ENCODE measurements around the gene DDI1. TPM values are rescaled to one million over a fixed set of nuclear protein-coding genes. Genes with fewer than 3 reads are reported as not detected.

DDI1 gene
- total and polyA plus RNA-seq, 10 of the 15 experiments (the other 5 are each of a cell fraction or from before 2014, with no cell fraction given): not detected

- TF ChIP-seq NR2C2 (IDR thresholded peaks at IDR 0.05; ENCODE audit: borderline replicate concordance, control insufficient read depth, insufficient read length, low read depth) (no peak), YBX1 (IDR thresholded peaks at IDR 0.05) (no peak), KAT2A (conservative IDR thresholded peaks at IDR 0.05; ENCODE audit: control insufficient read depth, low read depth, low read length) (no peak), EED (IDR thresholded peaks at IDR 0.05; ENCODE audit: low read depth) (no peak), FOS (IDR thresholded peaks at IDR 0.05; ENCODE audit: borderline replicate concordance, extremely low read depth, insufficient read length) (no peak), CBFB (IDR thresholded peaks at IDR 0.05; ENCODE audit: low read depth) (no peak), SREBF1 (IDR thresholded peaks at IDR 0.05; ENCODE audit: low read length) (no peak)
- TF ChIP-seq, protein P1, sequence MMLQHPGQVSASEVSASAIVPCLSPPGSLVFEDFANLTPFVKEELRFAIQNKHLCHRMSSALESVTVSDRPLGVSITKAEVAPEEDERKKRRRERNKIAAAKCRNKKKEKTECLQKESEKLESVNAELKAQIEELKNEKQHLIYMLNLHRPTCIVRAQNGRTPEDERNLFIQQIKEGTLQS (IDR thresholded peaks at IDR 0.05; ENCODE audit: borderline replicate concordance, extremely low read depth, low read depth, low read length): no peak
- TF ChIP-seq, protein P2, sequence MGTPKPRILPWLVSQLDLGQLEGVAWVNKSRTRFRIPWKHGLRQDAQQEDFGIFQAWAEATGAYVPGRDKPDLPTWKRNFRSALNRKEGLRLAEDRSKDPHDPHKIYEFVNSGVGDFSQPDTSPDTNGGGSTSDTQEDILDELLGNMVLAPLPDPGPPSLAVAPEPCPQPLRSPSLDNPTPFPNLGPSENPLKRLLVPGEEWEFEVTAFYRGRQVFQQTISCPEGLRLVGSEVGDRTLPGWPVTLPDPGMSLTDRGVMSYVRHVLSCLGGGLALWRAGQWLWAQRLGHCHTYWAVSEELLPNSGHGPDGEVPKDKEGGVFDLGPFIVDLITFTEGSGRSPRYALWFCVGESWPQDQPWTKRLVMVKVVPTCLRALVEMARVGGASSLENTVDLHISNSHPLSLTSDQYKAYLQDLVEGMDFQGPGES (IDR thresholded peaks at IDR 0.05): no peak
These were observed 41.9 kb upstream of the DDI1 start (continued) for GRCh38 chr11:103994518-103994917.

DNA sequence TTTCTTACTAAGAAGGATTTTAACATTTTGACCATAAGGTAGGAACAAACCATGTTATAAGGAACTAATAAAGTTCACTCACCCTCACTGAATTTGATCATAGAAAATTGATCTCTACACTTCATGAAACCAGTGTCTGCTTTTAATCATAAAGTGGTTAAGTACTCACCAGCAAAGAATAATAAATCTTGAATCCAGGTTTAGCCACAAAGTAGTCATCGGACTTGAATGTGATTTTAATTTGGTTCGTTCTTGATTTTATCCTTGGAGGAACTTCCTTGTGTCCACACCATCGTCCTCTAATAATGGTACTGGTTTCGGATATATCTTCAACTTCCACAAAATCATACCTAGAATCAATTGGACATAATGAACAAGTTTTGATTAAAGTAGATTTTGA is 40.5 kb upstream of the DDI1 start:
- in situ Hi-C loops (cut with MboI): no loop called here
- no peak for ATAC-seq
- no peak for DNase-seq (ENCODE audit: low read depth, low spot score)
- H3K4me2 ChIP-seq (ENCODE audit: control insufficient read depth, insufficient read depth): no peak overlapping the region
- FAIRE-seq: no peak
- ChIA-PET CTCF (no interaction called here), POLR2A (no interaction called here), SMC1A (ENCODE audit: uncharacterized antibody, unreplicated experiment) (interaction anchor here (2.8 kb wide), 1 partner anchor 9 kb away, joined by 12 read pairs; no protein-coding TSS in a partner anchor), RAD21 (ENCODE audit: unreplicated experiment) (no interaction called here)
- intact Hi-C loops (cut with micrococcal nuclease; ENCODE audit: unreplicated experiment): no loop called here
- H3K79me2 ChIP-seq (ENCODE audit: control insufficient read depth, insufficient read depth, low read length): no peaks in the 10 kb centered on the region
- no peaks in the 10 kb centered on the region for H3K9me3 ChIP-seq (replicated peaks; ENCODE audit: control insufficient read depth, insufficient read depth, low read length)
- 71% methylated on average over 4 of the region's 4 CpGs for WGBS (ENCODE audit: insufficient coverage, insufficient replicate concordance, low lambda C conversion rate, missing lambda C conversion rate)
- TF ChIP-seq NFYA (IDR thresholded peaks at IDR 0.05; ENCODE audit: borderline replicate concordance, low read depth, low read length) (no peak), SUZ12 (IDR thresholded peaks at IDR 0.05; ENCODE audit: unreplicated experiment) (no peak)
- TF ChIP-seq, protein P3, sequence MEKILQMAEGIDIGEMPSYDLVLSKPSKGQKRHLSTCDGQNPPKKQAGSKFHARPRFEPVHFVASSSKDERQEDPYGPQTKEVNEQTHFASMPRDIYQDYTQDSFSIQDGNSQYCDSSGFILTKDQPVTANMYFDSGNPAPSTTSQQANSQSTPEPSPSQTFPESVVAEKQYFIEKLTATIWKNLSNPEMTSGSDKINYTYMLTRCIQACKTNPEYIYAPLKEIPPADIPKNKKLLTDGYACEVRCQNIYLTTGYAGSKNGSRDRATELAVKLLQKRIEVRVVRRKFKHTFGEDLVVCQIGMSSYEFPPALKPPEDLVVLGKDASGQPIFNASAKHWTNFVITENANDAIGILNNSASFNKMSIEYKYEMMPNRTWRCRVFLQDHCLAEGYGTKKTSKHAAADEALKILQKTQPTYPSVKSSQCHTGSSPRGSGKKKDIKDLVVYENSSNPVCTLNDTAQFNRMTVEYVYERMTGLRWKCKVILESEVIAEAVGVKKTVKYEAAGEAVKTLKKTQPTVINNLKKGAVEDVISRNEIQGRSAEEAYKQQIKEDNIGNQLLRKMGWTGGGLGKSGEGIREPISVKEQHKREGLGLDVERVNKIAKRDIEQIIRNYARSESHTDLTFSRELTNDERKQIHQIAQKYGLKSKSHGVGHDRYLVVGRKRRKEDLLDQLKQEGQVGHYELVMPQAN (conservative IDR thresholded peaks at IDR 0.05): no peak
- no peaks in the 10 kb centered on the region for H4K20me1 ChIP-seq (ENCODE audit: control insufficient read depth, insufficient read depth)
- H3K9ac ChIP-seq (ENCODE audit: control insufficient read depth, insufficient read depth, low read length): no peak overlapping the region
- H3K4me1 ChIP-seq (ENCODE audit: control insufficient read depth, insufficient read depth, low read length): no peaks in the 10 kb centered on the region
- H3K27ac ChIP-seq (ENCODE audit: control insufficient read depth, insufficient read depth): no peak overlapping the region
- no peak overlapping the region for H2AFZ ChIP-seq (ENCODE audit: control insufficient read depth, low read depth, low read length)
- no peaks in the 10 kb centered on the region for H3K36me3 ChIP-seq (ENCODE audit: control insufficient read depth in 2 of 2, insufficient read depth in 2 of 2, low read length in 1 of 2)
- no TSS peak for BruUV-seq (replicated peaks)
- no peak overlapping the region for H3K4me3 ChIP-seq
- H3K27me3 ChIP-seq (replicated peaks in 1 of 2; ENCODE audit: control insufficient read depth in 2 of 2, insufficient read depth in 2 of 2, low read length in 1 of 2): no peaks in the 10 kb centered on the region

Data from GM12878 (cell line).